ENCODE results near the gene RGS13. TPM values are rescaled to one million over a fixed set of nuclear protein-coding genes. Genes with fewer than 3 reads are reported as not detected.

The RGS13 gene, protein sequence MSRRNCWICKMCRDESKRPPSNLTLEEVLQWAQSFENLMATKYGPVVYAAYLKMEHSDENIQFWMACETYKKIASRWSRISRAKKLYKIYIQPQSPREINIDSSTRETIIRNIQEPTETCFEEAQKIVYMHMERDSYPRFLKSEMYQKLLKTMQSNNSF
- not detected for total RNA-seq
- long read RNA-seq: 0 reads

- intact Hi-C loops (cut with micrococcal nuclease): no loop called here
- no peak for DNase-seq
- no peak for ATAC-seq
Measured at GRCh38 chr1:192635939-192636338, at the start of gene RGS13. Gene RGS13 (plus strand): TSS chr1:192636147. CDS start chr1:192644335, 8,188 bp downstream.

DNA sequence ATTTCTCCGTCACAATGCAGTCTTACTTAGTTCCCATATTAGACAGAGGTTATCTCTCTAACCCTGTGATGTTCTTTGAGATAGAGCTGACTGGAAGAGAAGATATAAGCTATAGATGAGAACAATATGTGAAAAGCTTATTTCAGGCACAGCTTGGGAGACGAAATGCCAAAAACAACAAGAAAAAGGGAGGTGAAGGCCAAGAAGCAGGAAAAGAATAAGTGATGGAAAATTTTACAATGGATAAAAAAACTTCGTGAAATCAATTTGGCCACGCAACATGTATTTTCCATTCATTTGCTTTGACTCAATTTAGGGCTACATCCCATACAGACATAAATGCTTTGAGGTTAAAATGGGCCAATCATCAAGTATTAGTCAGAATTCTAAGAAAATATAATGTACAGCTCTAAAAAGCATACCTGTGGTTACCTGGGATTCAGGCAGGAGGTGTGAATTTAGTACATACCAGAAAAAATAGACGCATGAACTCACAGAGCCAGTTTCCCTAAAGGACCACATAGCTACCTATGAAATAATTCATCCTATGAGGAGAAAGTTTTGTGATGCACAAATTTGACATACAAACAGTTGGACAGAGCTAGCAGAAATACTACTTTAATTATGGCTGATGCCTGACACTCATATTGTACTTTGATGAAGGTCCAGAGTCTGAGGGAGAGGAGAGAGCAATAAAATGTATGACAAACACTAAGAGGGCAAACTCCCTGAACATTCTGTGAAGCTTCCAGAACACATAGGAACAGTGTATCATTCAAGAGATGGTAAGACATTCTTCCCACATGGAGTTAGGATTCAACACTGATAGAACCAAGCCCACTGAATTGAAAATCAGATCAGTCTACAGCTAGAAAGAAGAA, 48.3 kb upstream of the RGS13 start:
- intact Hi-C loops (cut with micrococcal nuclease): no loop called here
- ATAC-seq: no peak
- DNase-seq: no peak

DNA sequence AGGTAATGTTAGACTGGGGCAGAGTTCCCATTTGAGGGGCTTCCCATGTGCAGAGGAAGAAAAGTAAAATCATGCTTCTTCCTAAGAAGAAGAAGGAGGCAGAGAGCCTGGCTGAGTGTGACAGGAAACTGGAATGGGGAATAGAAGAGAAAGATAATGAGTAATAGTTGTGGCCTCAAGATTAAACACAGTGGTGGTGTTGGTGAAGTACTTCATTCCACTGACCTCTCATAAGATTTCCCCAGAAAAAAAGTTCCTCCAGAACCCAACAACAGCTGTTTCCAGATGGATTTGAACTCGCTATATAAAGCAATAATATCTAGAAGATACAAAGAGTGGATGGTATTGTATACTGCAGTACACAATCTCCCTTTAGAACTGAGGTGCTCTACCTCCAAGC, 47.4 kb upstream of the RGS13 start:
- no peak for DNase-seq
- intact Hi-C loops (cut with micrococcal nuclease): no loop called here
- no peak for ATAC-seq

GRCh38 chr1:192589813-192590212, 46.1 kb upstream of the RGS13 start:
- no peak for ATAC-seq
- intact Hi-C loops (cut with micrococcal nuclease): no loop called here
- no peak for DNase-seq

- no peak for ATAC-seq
- DNase-seq: no peak
- intact Hi-C loops (cut with micrococcal nuclease): no loop called here
Measured at GRCh38 chr1:192592517-192592916, 43.4 kb upstream of the RGS13 start.

DNA sequence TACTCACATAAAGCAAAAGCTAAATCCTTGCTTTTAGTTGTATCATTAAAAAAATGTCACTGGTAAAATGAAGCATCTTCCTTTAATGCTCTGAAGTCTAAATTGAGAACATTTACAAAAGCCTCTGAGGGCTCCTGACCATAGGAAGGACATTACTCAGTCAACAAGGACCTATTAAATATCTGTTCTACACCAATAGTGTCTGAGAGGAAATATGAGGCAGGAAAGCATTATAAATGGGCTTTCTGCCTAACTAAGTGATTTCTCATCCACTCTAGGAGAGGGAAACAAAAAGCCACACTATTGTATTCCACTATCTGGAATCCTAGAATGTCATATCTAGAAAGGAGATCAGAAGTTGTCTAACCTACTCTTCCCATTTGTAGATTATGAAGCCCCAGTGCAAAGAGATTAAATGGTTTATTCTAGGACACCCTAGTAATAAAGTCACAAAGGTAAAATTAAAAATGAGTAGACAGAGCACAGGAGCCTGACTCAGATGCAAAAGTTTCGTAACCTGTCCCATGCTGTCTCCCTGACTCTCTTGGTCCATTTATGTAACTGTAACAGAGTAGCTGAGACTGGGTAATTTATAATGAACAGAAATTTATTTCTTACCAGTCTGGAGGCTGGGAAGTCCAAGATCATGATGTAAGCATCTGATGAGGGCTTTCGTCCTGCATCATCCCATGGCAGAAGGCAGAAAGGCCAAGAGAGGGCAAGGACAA, 42.8 kb upstream of the RGS13 start:
- DNase-seq: no peak
- ATAC-seq: no peak
- intact Hi-C loops (cut with micrococcal nuclease): no loop called here

DNA sequence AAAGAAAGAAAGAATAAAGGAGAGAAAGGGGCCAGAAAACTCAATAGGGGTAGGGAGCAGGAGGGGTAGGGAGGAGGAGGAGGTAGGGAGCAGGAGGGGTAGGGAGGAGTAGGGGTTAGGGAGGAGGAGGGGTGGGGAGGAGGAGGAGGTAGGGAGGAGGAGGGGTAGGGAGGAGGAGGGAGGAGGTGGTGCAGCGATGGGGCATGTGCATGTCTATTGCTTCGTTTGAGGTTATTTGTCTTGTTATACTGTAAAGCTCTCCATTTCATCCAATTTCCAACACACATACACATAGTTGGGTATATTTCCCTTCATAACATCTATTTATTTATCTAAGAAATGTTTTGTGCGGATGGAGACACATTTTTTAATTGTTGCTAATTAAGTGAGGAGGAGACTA, 40.6 kb upstream of the RGS13 start:
- intact Hi-C loops (cut with micrococcal nuclease): no loop called here
- DNase-seq (no peak), ATAC-seq (no peak)

GRCh38 chr1:192598589-192598988, 37.4 kb upstream of the RGS13 start:
- DNase-seq (no peak), ATAC-seq (no peak)
- intact Hi-C loops (cut with micrococcal nuclease): no loop called here

- DNase-seq (no peak), ATAC-seq (no peak)
- intact Hi-C loops (cut with micrococcal nuclease): no loop called here
Measured at GRCh38 chr1:192600275-192600674, 35.7 kb upstream of the RGS13 start.

- intact Hi-C loops (cut with micrococcal nuclease): no loop called here
- ATAC-seq (no peak), DNase-seq (no peak)
Measured at GRCh38 chr1:192601143-192601542, 34.8 kb upstream of the RGS13 start.

GRCh38 chr1:192601567-192601966, 34.4 kb upstream of the RGS13 start:
- ATAC-seq: peak; percentile 18
- DNase-seq: no peak
- intact Hi-C loops (cut with micrococcal nuclease): no loop called here

GRCh38 chr1:192602757-192603156, 33.2 kb upstream of the RGS13 start:
- no peak for DNase-seq
- intact Hi-C loops (cut with micrococcal nuclease): no loop called here
- ATAC-seq: no peak

DNA sequence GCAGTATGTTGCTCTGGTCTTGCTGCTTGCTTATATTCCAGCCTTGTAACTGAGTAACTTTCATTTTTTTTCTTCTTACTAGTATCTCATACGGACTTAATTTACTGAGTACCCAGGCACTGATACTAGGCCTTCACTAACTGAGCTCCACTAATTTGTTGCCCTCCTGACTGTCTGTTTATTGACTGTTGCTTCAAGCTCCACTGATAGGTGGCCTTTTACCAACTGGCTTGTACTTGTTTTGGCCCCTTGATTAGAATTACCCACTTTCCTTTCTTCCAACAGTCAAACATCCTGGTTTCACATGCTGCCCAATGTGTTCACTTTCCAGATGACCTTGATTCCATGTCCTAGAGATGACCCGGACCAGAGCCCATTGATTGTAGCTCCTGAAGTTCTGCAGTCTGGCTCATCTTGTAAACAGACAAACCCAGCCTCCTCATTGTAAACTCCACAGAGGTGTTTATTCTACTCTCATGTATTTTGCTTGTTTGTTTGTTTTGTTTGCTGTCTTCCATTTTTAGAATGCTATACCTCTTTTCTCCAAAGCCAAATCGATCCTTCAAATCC, 32.6 kb upstream of the RGS13 start:
- DNase-seq (no peak), ATAC-seq (no peak)
- intact Hi-C loops (cut with micrococcal nuclease): no loop called here

DNA sequence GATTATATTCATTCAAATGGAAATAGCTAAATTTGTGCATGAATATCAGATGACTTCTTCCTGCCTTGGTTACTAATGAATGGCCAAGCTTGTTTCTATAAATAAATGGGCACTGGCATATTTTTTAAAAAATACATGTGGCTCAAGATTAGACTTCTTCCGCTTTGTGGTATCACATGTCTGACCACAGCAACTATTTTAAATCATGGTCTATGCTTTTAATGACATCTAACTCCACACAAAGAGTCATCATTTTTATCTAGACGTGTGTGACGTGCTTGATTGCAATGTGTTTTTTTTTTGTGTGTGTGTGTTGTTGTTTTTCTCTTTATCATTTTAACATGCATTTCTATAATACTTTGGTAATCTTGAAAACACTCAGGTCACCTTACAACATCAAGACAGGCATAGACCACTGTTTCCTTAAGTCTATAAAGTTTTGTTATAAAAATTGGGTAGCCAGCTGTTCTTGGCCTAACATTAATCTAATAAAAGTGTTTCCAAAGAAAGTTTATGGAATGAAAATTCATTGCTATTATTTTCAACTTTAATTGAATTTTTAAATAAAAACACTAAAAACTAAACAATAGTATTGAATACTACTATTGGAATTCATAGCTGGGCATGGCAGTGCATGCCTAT, 30.8 kb upstream of the RGS13 start:
- DNase-seq: no peak
- intact Hi-C loops (cut with micrococcal nuclease): no loop called here
- ATAC-seq: no peak

DNA sequence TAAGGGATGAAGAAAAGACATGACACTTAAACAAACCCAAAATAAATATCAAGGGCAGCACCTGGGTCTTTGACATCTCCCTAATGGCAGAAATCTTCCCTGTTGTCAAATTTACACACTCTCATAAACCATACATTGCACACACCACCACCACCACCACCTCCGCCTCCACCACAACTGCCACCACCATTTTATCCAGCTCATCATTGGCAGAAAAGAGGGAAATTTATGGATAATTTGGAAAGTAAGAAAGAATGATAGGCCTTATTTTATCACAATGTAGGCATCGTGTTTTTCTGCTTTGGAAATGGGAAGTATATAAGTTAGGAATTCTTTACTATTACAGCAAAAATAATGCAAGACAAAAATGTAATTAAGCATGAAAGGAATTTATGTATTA, 27.3 kb upstream of the RGS13 start:
- intact Hi-C loops (cut with micrococcal nuclease): no loop called here
- DNase-seq: no peak
- ATAC-seq: no peak

DNA sequence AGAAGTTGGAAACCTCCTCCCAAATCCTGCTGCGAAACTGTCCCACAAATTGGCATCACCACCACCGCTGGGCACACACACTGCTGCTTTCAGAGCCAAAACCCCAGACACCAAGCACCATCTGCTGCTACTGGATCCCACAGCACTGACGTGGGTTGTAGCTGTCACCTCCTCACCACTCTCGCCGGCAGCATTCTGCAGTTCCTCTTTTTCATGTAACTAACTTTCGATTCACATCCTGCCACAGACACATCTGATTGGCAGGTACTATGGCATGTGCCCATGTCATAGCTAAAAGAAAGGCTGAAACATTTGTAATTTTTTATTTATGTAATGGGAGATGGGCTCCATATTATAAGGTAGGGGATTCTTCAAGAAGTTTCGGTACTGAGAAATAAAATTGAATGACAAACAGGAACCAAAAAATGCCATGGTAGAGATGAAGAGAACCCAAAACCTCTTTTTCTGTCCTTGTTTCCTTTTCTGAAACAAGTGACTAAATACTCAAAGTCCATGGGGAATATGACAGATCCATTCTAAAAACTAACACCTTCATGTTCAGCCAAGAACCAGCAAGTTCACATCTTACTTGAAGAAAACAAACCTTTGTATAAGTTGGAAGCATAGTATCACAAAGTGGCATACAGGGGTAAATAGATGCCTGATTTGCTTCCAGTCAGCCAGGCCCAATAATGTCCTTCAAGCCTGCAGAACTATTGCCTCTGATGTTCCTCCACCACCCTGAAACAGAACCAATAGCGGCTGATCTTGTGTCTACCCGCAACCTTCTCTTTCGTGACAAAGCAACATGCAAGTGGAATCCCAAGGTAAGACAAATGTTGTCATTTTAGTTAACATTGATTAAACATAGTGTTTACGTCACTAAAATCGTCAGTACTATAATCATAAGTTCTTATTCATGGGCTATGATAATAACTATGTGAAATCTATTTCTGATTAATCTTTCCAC, 26.6 kb upstream of the RGS13 start:
- ATAC-seq: peak; percentile 28
- peak; percentile 41 for DNase-seq
- intact Hi-C loops (cut with micrococcal nuclease): loop anchor here (5.0 kb wide), 1 partner anchor 132 kb away; no protein-coding TSS in a partner anchor

DNA sequence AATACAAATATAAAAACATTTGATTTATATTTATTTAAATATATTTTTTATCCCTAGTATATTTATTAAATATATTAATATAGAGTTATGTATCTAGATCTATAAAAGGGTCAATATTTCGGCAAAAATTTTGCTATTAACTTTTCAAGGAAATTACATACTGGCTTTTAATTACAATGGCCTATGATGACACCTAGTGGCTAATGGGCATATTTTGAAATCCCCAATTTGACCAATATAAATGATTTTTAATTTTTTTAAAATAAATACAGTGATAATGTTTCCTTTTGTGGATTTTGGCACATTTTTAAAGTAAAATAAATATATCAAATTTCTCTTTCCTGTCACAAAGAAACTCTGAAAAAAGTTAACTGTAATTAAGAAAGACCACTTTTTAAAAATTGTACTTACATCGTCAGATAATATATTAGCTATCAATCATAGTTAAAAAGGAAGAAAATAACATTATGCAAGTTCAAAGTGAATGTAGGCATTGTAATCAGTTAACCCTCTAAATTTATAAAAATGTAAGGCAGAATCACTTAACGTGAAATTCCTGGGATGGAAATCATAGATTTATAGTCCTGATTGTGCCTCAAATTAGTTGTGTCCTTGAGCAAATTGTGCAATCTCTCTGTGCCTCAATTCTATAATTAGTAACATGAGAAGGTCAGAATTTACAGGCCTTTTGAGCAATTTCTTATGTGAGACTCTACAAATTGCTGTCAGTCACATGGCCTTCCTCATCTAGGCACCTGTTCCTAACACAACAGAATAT, 25.6 kb upstream of the RGS13 start:
- no peak for DNase-seq
- intact Hi-C loops (cut with micrococcal nuclease): loop anchor here (5.0 kb wide), 1 partner anchor 133 kb away; no protein-coding TSS in a partner anchor
- no peak for ATAC-seq
